ENCODE data around the gene RAPGEF3.

RAPGEF3 gene

GRCh38 chr12:47775100-47775911 lies 16.6 kb upstream of the RAPGEF3 start:
- DNase-seq = peak; percentile 84 to 88 (median 87)

- DNase-seq = peak in 1 of 3 donors; percentile 34
Measured at GRCh38 chr12:47774663-47775062, 16.0 kb upstream of the RAPGEF3 start.

GRCh38 chr12:47773858-47774580 lies 15.3 kb upstream of the RAPGEF3 start:
- peak in 1 of 3 donors; percentile 29 for DNase-seq

GRCh38 chr12:47773062-47773857 lies 14.6 kb upstream of the RAPGEF3 start, which contains the start of gene SLC48A1:
Gene SLC48A1 (plus strand): TSS chr12:47773238. CDS start chr12:47773305, 67 bp downstream.
- peak; percentile 59 to 88 (median 73) for DNase-seq

GRCh38 chr12:47772738-47773061 lies 14.0 kb upstream of the RAPGEF3 start:
- DNase-seq = no peak

GRCh38 chr12:47772094-47772660 lies 13.5 kb upstream of the RAPGEF3 start:
- no peak for DNase-seq

GRCh38 chr12:47771304-47771703 lies 12.6 kb upstream of the RAPGEF3 start:
- DNase-seq = no peak

- peak; percentile 54 to 85 (median 70) for DNase-seq
Measured at GRCh38 chr12:47770086-47770726, 11.5 kb upstream of the RAPGEF3 start.

- no peak for DNase-seq
Measured at GRCh38 chr12:47769234-47770085, 10.8 kb upstream of the RAPGEF3 start.

GRCh38 chr12:47768323-47768811 lies 9.7 kb upstream of the RAPGEF3 start:
- DNase-seq = no peak

GRCh38 chr12:47767216-47767724 lies 8.6 kb upstream of the RAPGEF3 start:
- peak; percentile 62 to 71 (median 68) for DNase-seq

GRCh38 chr12:47766502-47767215 lies 8.0 kb upstream of the RAPGEF3 start:
- DNase-seq = no peak

GRCh38 chr12:47763481-47764346 lies 5.0 kb upstream of the RAPGEF3 start:
- DNase-seq = peak in 2 of 3 donors; percentile 44 to 52

GRCh38 chr12:47762850-47763465 lies 4.3 kb upstream of the RAPGEF3 start:
- no peak for DNase-seq

- no peak for DNase-seq
Measured at GRCh38 chr12:47758584-47758833, 171 bp downstream of the RAPGEF3 start.

GRCh38 chr12:47757840-47758583 lies 668 bp downstream of the RAPGEF3 start:
- peak; percentile 33 to 65 (median 52) for DNase-seq

GRCh38 chr12:47757364-47757839 lies 1.3 kb downstream of the RAPGEF3 start:
- DNase-seq = peak in 2 of 3 donors; percentile 31 to 48
